Activated effector memory CD4-positive, alpha-beta T cell treated with anti-CD3 and anti-CD28 coated beads, Interleukin-2, amount 50 U/mL, for 16 hours (primary cell): ENCODE data around the gene CPB2.

ENCODE experiments used
- DNase-seq: peaks from one replicate; pipeline ENCODE4 v3.0.0-alpha.2; 2020

CPB2 gene

GRCh38 chr13:46104868-46105267 lies at the start of gene CPB2:
TSS of gene CPB2 (minus strand) at chr13:46105033. CDS start at chr13:46105009, 24 bp downstream.
- DNase-seq = no peak

- DNase-seq = no peak
These were observed 49.4 kb upstream of the CPB2 start for GRCh38 chr13:46154136-46154801.

- no peak for DNase-seq
These were observed 47.9 kb upstream of the CPB2 start for GRCh38 chr13:46152627-46153328.

GRCh38 chr13:46150134-46150693 lies 45.4 kb upstream of the CPB2 start:
- DNase-seq = no peak

GRCh38 chr13:46149272-46150133 lies 44.7 kb upstream of the CPB2 start:
- no peak for DNase-seq

- no peak for DNase-seq
These were observed 42.1 kb upstream of the CPB2 start for GRCh38 chr13:46146898-46147297.

- DNase-seq = no peak
These were observed 41.1 kb upstream of the CPB2 start for GRCh38 chr13:46145950-46146349.

- DNase-seq = no peak
These were observed 40.3 kb upstream of the CPB2 start for GRCh38 chr13:46145135-46145534.

- no peak for DNase-seq
These were observed 38.4 kb upstream of the CPB2 start for GRCh38 chr13:46143184-46143701.

- DNase-seq = no peak
These were observed 37.9 kb upstream of the CPB2 start for GRCh38 chr13:46142776-46143175.

GRCh38 chr13:46140044-46140443 lies 35.2 kb upstream of the CPB2 start:
- no peak for DNase-seq

GRCh38 chr13:46137627-46138317 lies 32.9 kb upstream of the CPB2 start:
- no peak for DNase-seq

- no peak for DNase-seq
These were observed 31.9 kb upstream of the CPB2 start for GRCh38 chr13:46136688-46137087.

GRCh38 chr13:46134961-46135522 lies 30.2 kb upstream of the CPB2 start:
- no peak for DNase-seq

GRCh38 chr13:46134494-46134893 lies 29.7 kb upstream of the CPB2 start:
- DNase-seq = no peak

- DNase-seq = no peak
These were observed 27.3 kb upstream of the CPB2 start for GRCh38 chr13:46132109-46132508.

- no peak for DNase-seq
These were observed 26.9 kb upstream of the CPB2 start for GRCh38 chr13:46131705-46132104.

- no peak for DNase-seq
These were observed 25.3 kb upstream of the CPB2 start for GRCh38 chr13:46129955-46130618.

- DNase-seq = no peak
These were observed 24.3 kb upstream of the CPB2 start for GRCh38 chr13:46129124-46129523.

- no peak for DNase-seq
These were observed 22.7 kb upstream of the CPB2 start for GRCh38 chr13:46127358-46128023.
